Measurements from ENCODE around the gene ZNF500.

ZNF500 gene

GRCh38 chr16:4704913-4705312, 62.0 kb downstream of the ZNF500 start:
- no peak for DNase-seq (ENCODE audit: low spot score)

- no peak for DNase-seq (ENCODE audit: low spot score)
Measured at GRCh38 chr16:4704491-4704890, 62.5 kb downstream of the ZNF500 start.

- DNase-seq (ENCODE audit: low spot score), result no peak
Measured at GRCh38 chr16:4703906-4704305, 63.1 kb downstream of the ZNF500 start.

DNA sequence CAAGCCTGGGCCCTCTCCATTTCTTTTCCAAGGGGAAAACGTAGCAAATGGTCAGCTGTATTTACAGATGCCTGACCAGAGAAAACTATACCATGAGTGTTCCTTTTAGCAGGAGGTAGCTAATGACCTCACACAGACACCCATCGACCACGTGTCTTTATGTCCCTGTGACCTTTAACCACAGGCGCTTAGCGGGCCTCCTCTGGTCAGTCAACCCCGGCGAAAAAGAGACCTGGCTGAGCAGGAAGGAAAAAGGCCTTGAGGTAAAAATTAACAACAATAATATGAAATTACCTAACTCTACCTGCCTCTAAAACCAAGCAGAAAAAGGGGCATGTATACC, 64.5 kb downstream of the ZNF500 start:
- no peak for DNase-seq (ENCODE audit: low spot score)

DNA sequence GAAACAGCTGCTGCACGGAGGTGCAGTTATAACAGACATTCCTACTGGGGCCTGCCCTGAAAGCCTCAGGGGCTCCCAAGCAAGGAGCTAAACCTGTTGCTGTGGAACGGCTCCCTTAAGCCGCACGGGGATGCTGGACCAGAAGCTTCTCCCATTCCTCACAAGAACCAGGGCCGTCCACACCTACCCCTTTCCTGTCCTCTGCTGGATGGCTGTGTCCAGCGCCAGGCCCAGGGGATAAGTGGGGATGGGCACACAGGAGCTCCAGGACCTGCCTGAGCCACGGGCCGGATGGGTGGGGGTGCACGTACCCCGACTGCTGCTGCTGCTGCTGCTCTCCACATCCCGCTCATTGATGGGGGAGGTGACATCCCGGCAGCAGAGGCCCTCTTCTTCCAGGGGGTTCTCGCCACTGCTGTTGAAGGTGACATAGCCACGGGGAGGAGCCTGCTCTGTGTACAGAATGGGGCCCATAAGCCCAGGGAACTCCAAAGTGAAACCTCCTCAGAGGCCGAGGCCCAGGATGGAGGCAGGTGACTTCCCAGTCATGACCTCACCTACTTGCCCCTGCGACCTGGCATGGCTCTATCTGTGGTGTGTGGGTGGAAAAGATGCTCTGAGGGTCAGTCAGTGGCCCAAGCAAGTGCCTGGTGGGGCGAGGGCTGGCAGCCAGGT, 65.0 kb downstream of the ZNF500 start:
- DNase-seq (ENCODE audit: low spot score), result no peak

DNA sequence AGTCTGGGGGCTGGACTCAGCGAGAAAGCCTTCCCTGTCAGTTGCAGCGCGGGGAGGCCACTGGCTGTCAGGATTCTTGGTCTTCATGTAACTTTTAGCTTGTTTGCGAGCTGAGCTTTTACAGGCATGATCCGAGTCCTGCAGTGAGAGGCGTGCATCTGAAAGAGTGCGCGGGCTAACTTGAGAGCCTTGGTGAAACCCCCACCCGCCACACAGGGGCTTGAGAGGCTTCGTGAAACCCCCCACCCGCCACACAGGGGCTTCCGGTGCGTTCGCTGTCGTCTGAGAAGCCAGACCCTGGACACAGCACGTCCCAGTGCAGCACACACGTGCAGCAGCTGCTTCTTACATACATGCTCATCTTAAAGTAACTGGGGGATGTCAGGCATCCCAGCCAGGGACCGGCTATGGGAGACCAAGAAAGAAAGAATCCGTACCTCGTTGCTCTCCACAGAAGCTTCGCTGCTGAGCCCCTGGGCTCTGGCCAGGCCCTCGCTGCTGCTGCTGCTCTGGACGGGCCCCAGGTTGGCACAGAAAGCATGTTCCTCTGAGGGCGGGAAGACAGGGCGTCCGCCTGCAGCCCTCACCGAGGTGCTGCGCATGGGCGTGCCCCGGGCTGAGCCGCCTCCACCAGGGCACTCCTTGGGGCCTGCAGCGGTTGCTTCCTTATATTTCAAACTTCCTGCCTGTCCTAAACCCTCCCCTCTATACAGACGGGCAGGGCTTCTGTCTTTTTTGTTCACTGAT, 65.8 kb downstream of the ZNF500 start:
- no peak for DNase-seq (ENCODE audit: low spot score)

- no peak for DNase-seq (ENCODE audit: low spot score)
Measured at GRCh38 chr16:4700380-4700996, 66.5 kb downstream of the ZNF500 start.

DNA sequence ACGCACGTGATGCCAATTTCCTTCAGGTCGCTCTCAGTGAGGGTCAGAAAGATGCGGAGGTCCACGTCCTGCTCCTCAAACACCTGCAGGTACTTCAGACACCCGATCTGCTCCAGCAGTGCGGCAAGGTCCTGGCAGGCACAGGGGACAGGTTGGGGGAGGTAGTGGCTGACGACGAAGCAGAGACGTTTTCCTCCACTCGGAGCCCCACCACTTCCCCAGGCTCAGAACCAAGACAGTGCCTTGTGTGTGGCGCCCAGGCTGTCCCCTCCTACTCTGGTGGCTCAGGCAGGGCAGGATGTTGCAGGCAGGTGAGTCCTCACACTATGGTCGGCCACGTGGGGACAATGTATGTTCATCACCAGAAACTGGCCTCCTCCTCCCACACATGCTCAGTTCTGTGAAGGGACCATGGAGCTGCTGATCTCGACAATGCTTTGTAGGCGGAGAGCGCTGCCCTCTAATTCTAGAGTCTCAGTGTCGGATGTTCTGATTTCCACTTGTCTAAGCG, 67.9 kb downstream of the ZNF500 start:
- DNase-seq (ENCODE audit: low spot score), result no peak

DNA sequence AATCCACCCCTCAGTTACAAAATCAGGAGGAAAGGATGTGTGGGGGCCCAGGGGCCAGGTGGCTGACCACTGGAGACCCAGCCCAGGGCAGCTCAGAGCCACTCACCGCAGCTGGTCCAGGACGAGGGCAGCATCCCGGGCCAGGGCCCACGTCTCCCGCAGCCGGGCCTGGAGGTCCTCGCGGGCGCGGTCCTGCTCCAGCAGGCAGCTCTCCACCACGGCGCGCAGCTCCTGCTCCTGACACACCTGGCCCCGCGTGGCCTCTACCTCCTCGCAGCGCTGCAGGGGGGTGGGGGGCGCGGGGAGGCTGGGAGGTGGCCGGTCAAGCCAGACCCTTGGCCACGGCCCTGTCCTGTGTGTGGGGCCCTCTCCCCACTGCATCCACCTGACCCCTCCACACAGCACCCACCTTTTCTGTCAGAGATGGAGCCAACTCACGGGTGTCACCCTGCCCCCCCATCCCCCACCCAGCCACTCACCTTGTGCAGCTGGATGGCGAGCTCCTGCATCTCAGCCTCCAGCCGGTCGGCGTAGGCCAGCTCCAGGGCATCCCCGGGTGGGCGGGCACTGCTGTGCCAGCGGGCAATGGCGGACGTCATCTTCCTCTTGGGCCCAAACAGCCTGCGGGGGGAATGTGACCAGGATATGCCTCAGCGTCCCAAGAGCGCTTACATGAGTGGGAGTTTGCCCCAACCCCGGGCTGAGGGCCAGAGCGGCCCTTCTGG, 68.5 kb downstream of the ZNF500 start:
- DNase-seq (ENCODE audit: low spot score), result no peak

All from NAMALWA (cell line).